ELR (cell line): ENCODE results near the gene FAM163B.

Experiments
- DNase-seq: peaks from one replicate; pipeline ENCODE4 v3.0.0-alpha.2; 2015; ENCODE audit warnings: low read depth

The FAM163B gene

GRCh38 chr9:133543772-133544467 is 65.3 kb downstream of the FAM163B start:
- no peak for DNase-seq

GRCh38 chr9:133542002-133542401 is 67.2 kb downstream of the FAM163B start:
- no peak for DNase-seq

- no peak for DNase-seq
Observed at GRCh38 chr9:133540698-133541025, 68.5 kb downstream of the FAM163B start.

GRCh38 chr9:133539991-133540697 is 69.0 kb downstream of the FAM163B start:
- no peak for DNase-seq

GRCh38 chr9:133538851-133539833 is 70.0 kb downstream of the FAM163B start:
- no peak for DNase-seq

GRCh38 chr9:133538176-133538575 is 71.0 kb downstream of the FAM163B start:
- no peak for DNase-seq

GRCh38 chr9:133537257-133537656 is 71.9 kb downstream of the FAM163B start:
- DNase-seq: no peak

GRCh38 chr9:133536536-133536935 is 72.7 kb downstream of the FAM163B start:
- DNase-seq: no peak

GRCh38 chr9:133536080-133536479 is 73.1 kb downstream of the FAM163B start:
- no peak for DNase-seq

- no peak for DNase-seq
Observed at GRCh38 chr9:133535306-133535877, 73.8 kb downstream of the FAM163B start.

GRCh38 chr9:133534346-133535291 is 74.6 kb downstream of the FAM163B start, which contains the start of gene ADAMTSL2:
Gene ADAMTSL2, plus strand, starts transcription at chr9:133534704. Its CDS starts 2,009 bp downstream, at chr9:133536713.
- peak; percentile 39 for DNase-seq

GRCh38 chr9:133533857-133534256 is 75.3 kb downstream of the FAM163B start:
- no peak for DNase-seq

GRCh38 chr9:133532937-133533668 is 76.1 kb downstream of the FAM163B start:
- peak; percentile 59 for DNase-seq

GRCh38 chr9:133531293-133531692 is 77.9 kb downstream of the FAM163B start:
- DNase-seq: no peak

GRCh38 chr9:133529874-133530273 is 79.3 kb downstream of the FAM163B start:
- no peak for DNase-seq

GRCh38 chr9:133529457-133529856 is 79.7 kb downstream of the FAM163B start:
- DNase-seq: no peak

GRCh38 chr9:133528876-133529241 is 80.3 kb downstream of the FAM163B start:
- no peak for DNase-seq

GRCh38 chr9:133528001-133528875 is 81.0 kb downstream of the FAM163B start:
- DNase-seq: no peak

GRCh38 chr9:133527444-133527920 is 81.7 kb downstream of the FAM163B start:
- DNase-seq: no peak
